ENCODE data around the gene KRTAP5-1. TPM values are rescaled to one million over a fixed set of nuclear protein-coding genes. Genes with fewer than 3 reads are reported as not detected.
"Not testable (repeated sequence)": the region's sequence is repeated elsewhere in the genome, so short reads cannot be mapped to it uniquely, and the experiment has no call there.

Gene KRTAP5-1
- total RNA-seq (2014; rRNA removed; shearing (Covaris generic)): not detected in 2 replicates

GRCh38 chr11:1584661-1585370 lies at the start of gene KRTAP5-1:
Gene KRTAP5-1, minus strand, starts transcription at chr11:1585283. Its CDS starts 34 bp downstream, at chr11:1585249.
- DNase-seq (ENCODE audit: low read depth): not testable (repeated sequence)

- no peak for DNase-seq (ENCODE audit: low read depth)
Measured at GRCh38 chr11:1633864-1634263, 48.8 kb upstream of the KRTAP5-1 start.

- no peak for DNase-seq (ENCODE audit: low read depth)
Measured at GRCh38 chr11:1632053-1632714, 47.1 kb upstream of the KRTAP5-1 start.

GRCh38 chr11:1631066-1631568 lies 46.0 kb upstream of the KRTAP5-1 start:
- no peak for DNase-seq (ENCODE audit: low read depth)

GRCh38 chr11:1630271-1630670 lies 45.2 kb upstream of the KRTAP5-1 start:
- DNase-seq (ENCODE audit: low read depth): no peak

GRCh38 chr11:1629326-1630185 lies 44.5 kb upstream of the KRTAP5-1 start, which contains the start of gene KRTAP5-5:
Gene KRTAP5-5, plus strand, starts transcription at chr11:1629775. Its CDS starts 66 bp downstream, at chr11:1629841.
- DNase-seq (ENCODE audit: low read depth): no peak

- DNase-seq (ENCODE audit: low read depth): peak; percentile 62
Measured at GRCh38 chr11:1628506-1629325, 43.6 kb upstream of the KRTAP5-1 start.

- DNase-seq (ENCODE audit: low read depth): no peak
Measured at GRCh38 chr11:1625541-1625940, 40.5 kb upstream of the KRTAP5-1 start.

- DNase-seq (ENCODE audit: low read depth): no peak
Measured at GRCh38 chr11:1624621-1625020, 39.5 kb upstream of the KRTAP5-1 start.

- DNase-seq (ENCODE audit: low read depth): no peak
Measured at GRCh38 chr11:1623716-1624115, 38.6 kb upstream of the KRTAP5-1 start.

GRCh38 chr11:1622086-1622485 lies 37.0 kb upstream of the KRTAP5-1 start, which contains the start of gene KRTAP5-4:
Gene KRTAP5-4, minus strand, starts transcription at chr11:1622138. Its CDS starts 45 bp downstream, at chr11:1622093.
- DNase-seq (ENCODE audit: low read depth): no peak

GRCh38 chr11:1619449-1619848 lies 34.4 kb upstream of the KRTAP5-1 start:
- peak; percentile 50 for DNase-seq (ENCODE audit: low read depth)

- no peak for DNase-seq (ENCODE audit: low read depth)
Measured at GRCh38 chr11:1618231-1618630, 33.1 kb upstream of the KRTAP5-1 start.

GRCh38 chr11:1608363-1608762 lies 23.3 kb upstream of the KRTAP5-1 start, which contains the start of gene KRTAP5-3:
Gene KRTAP5-3, minus strand, starts transcription at chr11:1608463. Its CDS starts 78 bp downstream, at chr11:1608385.
- no peak for DNase-seq (ENCODE audit: low read depth)

- DNase-seq (ENCODE audit: low read depth): not testable (repeated sequence)
Measured at GRCh38 chr11:1607901-1608300, 22.8 kb upstream of the KRTAP5-1 start.

- DNase-seq (ENCODE audit: low read depth): not testable (repeated sequence)
Measured at GRCh38 chr11:1607156-1607845, 22.2 kb upstream of the KRTAP5-1 start.

- not testable (repeated sequence) for DNase-seq (ENCODE audit: low read depth)
Measured at GRCh38 chr11:1605923-1606322, 20.8 kb upstream of the KRTAP5-1 start.

- DNase-seq (ENCODE audit: low read depth): no peak
Measured at GRCh38 chr11:1604711-1605110, 19.6 kb upstream of the KRTAP5-1 start.

GRCh38 chr11:1604181-1604580 lies 19.1 kb upstream of the KRTAP5-1 start:
- DNase-seq (ENCODE audit: low read depth): no peak

- no peak for DNase-seq (ENCODE audit: low read depth)
Measured at GRCh38 chr11:1603629-1604028, 18.5 kb upstream of the KRTAP5-1 start.
